Peyer's patch (tissue), 4 donors: ENCODE results near the gene GMEB1. TPM values are rescaled to one million over a fixed set of nuclear protein-coding genes. Genes with fewer than 3 reads are reported as not detected.

Experiments used
- DNase-seq, 3 donors: peaks; one replicate each; pipeline ENCODE4 v3.0.0-alpha.2; 2017 to 2019
- H3K27ac ChIP-seq, 4 donors: fragments of 200-600 bp; sonication (generic); one replicate each; pipeline ENCODE4 v1.5.1; 2016 to 2019
- H3K27me3 ChIP-seq, 2 donors: fragments of 200-600 bp; sonication (generic); one replicate each; pipeline ENCODE4 v1.5.1; 2019
- H3K36me3 ChIP-seq, 3 donors: fragments of 200-600 bp; sonication (generic); one replicate each; pipeline ENCODE4 v1.5.1; 2016 to 2019
- H3K4me1 ChIP-seq, 4 donors: fragments of 200-600 bp; sonication (generic); one replicate each; pipeline ENCODE4 v1.5.1; 2016 to 2019
- H3K4me3 ChIP-seq, 4 donors: fragments of 200-600 bp; sonication (generic); 1 replicate in 3 of 4; 2 replicates in 1 of 4; pipeline ENCODE4 v1.5.1; 2016 to 2019; ENCODE audit warnings: mild to moderate bottlenecking in 1 of 4
- H3K9me3 ChIP-seq, 4 donors: fragments of 200-600 bp; sonication (generic); one replicate each; pipeline ENCODE4 v1.5.1; 2016 to 2019; ENCODE audit warnings: mild to moderate bottlenecking in 1 of 4
- CTCF ChIP-seq, 6 experiments: fragments of 450-650 bp in 4 of 6; fragments of 200-600 bp in 2 of 6; sonication (generic) in 1 of 6; IDR thresholded peaks; one replicate each; pipeline ENCODE4 v1.5.1; 2017 to 2019; ENCODE audit warnings: antibody characterized with exemption in 6 of 6, mild to moderate bottlenecking in 3 of 6, moderate library complexity in 1 of 6
- POLR2A ChIP-seq, 2 donors: fragments of 450-650 bp; IDR thresholded peaks; one replicate each; pipeline ENCODE4 v1.5.1; 2017; ENCODE audit warnings: antibody characterized with exemption in 2 of 2, mild to moderate bottlenecking in 2 of 2, moderate library complexity in 2 of 2
- small RNA-seq, 2 donors: library from RNA; depleted of rRNA; stranded (forward); fragments of <200 nt; gene quantifications; one replicate each; pipeline ENCODE3, GENCODE V24; 2016
- total RNA-seq, 4 donors: library from RNA; depleted of rRNA; stranded (reverse); fragments of >200 nt; gene quantifications; one replicate each; pipeline ENCODE4 v1.1.0, GENCODE V29; 2016

Gene GMEB1
- total RNA-seq, 4 donors from 2014 or later: 11.0 to 15.7 (median 11.8) TPM

- Histone ChIP-seq H3K27ac (no peak overlapping the region), H3K9me3 (no peaks in the 10 kb centered on the region), H3K27me3 (no peaks in the 10 kb centered on the region), H3K36me3 (peaks cover 0 to 26% (median 0%) of the 10 kb centered on the region in 3 donors), H3K4me1 (peaks cover 0 to 46% (median 8%) of the 10 kb centered on the region in 4 donors), H3K4me3 (no peak overlapping the region)
- TF ChIP-seq POLR2A (IDR thresholded peaks at IDR 0.05) (no peak), CTCF (IDR thresholded peaks at IDR 0.05) (no peak)
- DNase-seq: no peak
Measured at GRCh38 chr1:28759257-28759656, 90.7 kb downstream of the GMEB1 start.

- H3K36me3 ChIP-seq: peaks cover 0 to 32% (median 0%) of the 10 kb centered on the region in 3 donors
- H3K4me1 ChIP-seq: peaks cover 0 to 26% (median under 1%) of the 10 kb centered on the region in 4 donors
Measured at GRCh38 chr1:28761189-28761588, 92.6 kb downstream of the GMEB1 start.

GRCh38 chr1:28766532-28767183 lies 98.1 kb downstream of the GMEB1 start:
- H3K36me3 ChIP-seq: peaks cover 0 to 34% (median 0%) of the 10 kb centered on the region in 3 donors
- H3K27me3 ChIP-seq: no peaks in the 10 kb centered on the region
- no peak overlapping the region for H3K4me3 ChIP-seq
- no peaks in the 10 kb centered on the region for H3K9me3 ChIP-seq
- no peak overlapping the region for H3K27ac ChIP-seq
- peaks cover 0 to 14% (median 0%) of the 10 kb centered on the region in 4 donors for H3K4me1 ChIP-seq
- DNase-seq: no peak
- TF ChIP-seq POLR2A (IDR thresholded peaks at IDR 0.05): no peak
- TF ChIP-seq CTCF (IDR thresholded peaks at IDR 0.05): no peak

More at GRCh38 chr1:28761189-28761588, 92.6 kb downstream of the GMEB1 start:
- TF ChIP-seq POLR2A (IDR thresholded peaks at IDR 0.05) (no peak), CTCF (IDR thresholded peaks at IDR 0.05) (no peak)
- no peak overlapping the region for H3K27ac ChIP-seq
- no peak for DNase-seq
- no peaks in the 10 kb centered on the region for H3K27me3 ChIP-seq
- H3K4me3 ChIP-seq: no peak overlapping the region
- H3K9me3 ChIP-seq: no peaks in the 10 kb centered on the region

Small RNA genes lying within 50 kb of the gene (small RNA-seq; reads per million reads assigned to genes)
- gene RF00422: 0 reads per million in 2 donors
- 0 reads per million in 2 donors for gene RNU11

Other genes with a start within 250 kb of the GMEB1 start
- gene RCC1, start 162.7 kb upstream of the GMEB1 start, total RNA-seq: 10 to 100 TPM; 18.2 to 66.8 (median 25.8) TPM
- 10 to 100 TPM; 12.3 to 48.7 (median 25.4) TPM for gene TRNAU1AP, start 115.7 kb upstream of the GMEB1 start, total RNA-seq
- 1 to 10 TPM; 1.8 to 6.6 (median 4.6) TPM for gene RAB42, start 76.5 kb upstream of the GMEB1 start, total RNA-seq
- 10 to 100 TPM; 12.2 to 34.7 (median 14.6) TPM for gene TAF12, start 25.7 kb upstream of the GMEB1 start, total RNA-seq
- gene RNU11, start 20.2 kb upstream of the GMEB1 start, total RNA-seq: not detected
- gene YTHDF2, start 68.2 kb downstream of the GMEB1 start, total RNA-seq: 10 to 100 TPM; 36.3 to 54.1 (median 46.6) TPM
- gene OPRD1, start 143.4 kb downstream of the GMEB1 start, total RNA-seq: under 1 TPM in 1 of 4 donors, not detected in 3; 0.18 TPM
- 100 to 1,000 TPM; 110 to 183 (median 126) TPM for gene EPB41, start 245.8 kb downstream of the GMEB1 start, total RNA-seq